NCI-H2081 (cell line): Measurements from ENCODE around the gene HNMT.
"Not testable (repeated sequence)": the region's sequence is repeated elsewhere in the genome, so short reads cannot be mapped to it uniquely, and the experiment has no call there.

Experiments
- DNase-seq, 2 experiments: peaks; one replicate each; lab custom pipeline; 2025; lab: John Stamatoyannopoulos, UW

The HNMT gene

GRCh38 chr2:137946227-137946626 is 18.0 kb upstream of the HNMT start:
- DNase-seq: no peak

- no peak for DNase-seq
These were observed 17.1 kb upstream of the HNMT start for GRCh38 chr2:137947032-137947727.

- peak; percentile 26 to 52 for DNase-seq
These were observed 16.4 kb upstream of the HNMT start for GRCh38 chr2:137947728-137948336.

- no peak for DNase-seq
These were observed 15.4 kb upstream of the HNMT start for GRCh38 chr2:137948894-137949293.

- no peak for DNase-seq
These were observed 14.0 kb upstream of the HNMT start for GRCh38 chr2:137950238-137950637.

- no peak for DNase-seq
These were observed 12.7 kb upstream of the HNMT start for GRCh38 chr2:137951586-137951985.

- DNase-seq: no peak
These were observed 11.6 kb upstream of the HNMT start for GRCh38 chr2:137952586-137953129.

- DNase-seq: no peak
These were observed 8.7 kb upstream of the HNMT start for GRCh38 chr2:137955536-137955935.

GRCh38 chr2:137957033-137957432 is 7.2 kb upstream of the HNMT start:
- no peak for DNase-seq

- DNase-seq: no peak
These were observed 5.1 kb upstream of the HNMT start for GRCh38 chr2:137959166-137959565.

GRCh38 chr2:137960223-137960622 is 4.0 kb upstream of the HNMT start:
- DNase-seq: no peak

- no peak for DNase-seq
These were observed 2.7 kb upstream of the HNMT start for GRCh38 chr2:137961602-137962001.

- no peak for DNase-seq
These were observed 673 bp upstream of the HNMT start for GRCh38 chr2:137963535-137964065.

- no peak for DNase-seq
These were observed 686 bp downstream of the HNMT start for GRCh38 chr2:137964859-137965459.

- DNase-seq: no peak
These were observed 1.8 kb downstream of the HNMT start for GRCh38 chr2:137966043-137966442.

- no peak for DNase-seq
These were observed 2.8 kb downstream of the HNMT start for GRCh38 chr2:137967042-137967441.

GRCh38 chr2:137968477-137969417 is 4.5 kb downstream of the HNMT start:
- DNase-seq: no peak

GRCh38 chr2:137969418-137969765 is 5.1 kb downstream of the HNMT start:
- peak in 1 of 2 experiments; percentile 46 for DNase-seq

GRCh38 chr2:137969876-137970275 is 5.6 kb downstream of the HNMT start:
- no peak for DNase-seq

- not testable (repeated sequence) for DNase-seq
These were observed 7.0 kb downstream of the HNMT start for GRCh38 chr2:137971259-137971658.

- DNase-seq: no peak
These were observed 9.0 kb downstream of the HNMT start for GRCh38 chr2:137973280-137973679.
